Right lung (tissue), 10 donors: ENCODE data around the gene XCL1. TPM values are rescaled to one million over a fixed set of nuclear protein-coding genes. Genes with fewer than 3 reads are reported as not detected.
"Not testable (repeated sequence)": the region's sequence is repeated elsewhere in the genome, so short reads cannot be mapped to it uniquely, and the experiment has no call there.

Experiments
- DNase-seq, 2 donors: peaks; one replicate each; pipeline ENCODE4 v3.0.0-alpha.2; 2013
- long read RNA-seq, 8 donors: transcript quantifications; one replicate each; lab custom pipeline, GENCODE V29; 2026
- polyA plus RNA-seq, 5 donors: library from polyadenylated mRNA; unstranded; fragments of 120-200 nt; gene quantifications; one replicate each; pipeline versions ENCODE4 v1.2.1 to v1.2.3, GENCODE V29; 2013; ENCODE audit warnings: inconsistent platforms in 1 of 5, low replicate concordance in 1 of 5; ENCODE audit not compliant: insufficient read length in 5 of 5, insufficient read depth in 1 of 5

The XCL1 gene, protein sequence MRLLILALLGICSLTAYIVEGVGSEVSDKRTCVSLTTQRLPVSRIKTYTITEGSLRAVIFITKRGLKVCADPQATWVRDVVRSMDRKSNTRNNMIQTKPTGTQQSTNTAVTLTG
- polyA plus RNA-seq = under 1 TPM in 4 of 5 donors, not detected in 1; 0.19 to 0.65 (median 0.38) TPM
- long read RNA-seq, donor 1, partial matches to known transcripts = 0 of 3 reads
- long read RNA-seq, donor 1, other reads (novel, unspliced or antisense) = 0 of 3 reads
- long read RNA-seq, donor 2 = 0 reads
- long read RNA-seq, donor 3, partial matches to known transcripts = 0 of 1 reads
- long read RNA-seq, donor 3, other reads (novel, unspliced or antisense) = 0 of 1 reads
- long read RNA-seq, donor 4 = 0 reads
- long read RNA-seq, donor 5, partial matches to known transcripts = 0 of 2 reads
- long read RNA-seq, donor 5, other reads (novel, unspliced or antisense) = 0 of 2 reads
- long read RNA-seq, donor 6 = 0 reads
- long read RNA-seq, donor 7 = 0 reads
- long read RNA-seq, donor 8 = 0 reads

DNA sequence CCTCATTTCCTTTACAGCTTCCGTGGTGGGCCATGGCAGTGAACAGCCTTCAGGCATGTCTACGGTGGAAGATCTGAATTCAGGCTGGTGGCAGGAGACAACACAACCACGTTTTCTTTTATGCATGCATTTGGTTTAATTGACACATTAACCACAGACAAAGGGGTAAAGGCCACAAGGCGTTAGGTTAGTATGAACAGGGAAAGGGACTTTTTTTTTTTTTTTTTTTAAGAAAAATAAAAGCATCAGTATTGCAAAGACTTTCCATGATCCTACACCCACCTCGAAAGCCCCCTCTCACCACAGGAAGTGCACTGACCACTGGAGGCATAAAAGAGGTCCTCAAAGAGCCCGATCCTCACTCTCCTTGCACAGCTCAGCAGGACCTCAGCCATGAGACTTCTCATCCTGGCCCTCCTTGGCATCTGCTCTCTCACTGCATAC lies at the start of gene XCL1:
XCL1 (plus strand) TSS at position 361 of the 444 bp plus-strand sequence; CDS start at position 394, 33 bp downstream.
- not testable (repeated sequence) for DNase-seq

DNA sequence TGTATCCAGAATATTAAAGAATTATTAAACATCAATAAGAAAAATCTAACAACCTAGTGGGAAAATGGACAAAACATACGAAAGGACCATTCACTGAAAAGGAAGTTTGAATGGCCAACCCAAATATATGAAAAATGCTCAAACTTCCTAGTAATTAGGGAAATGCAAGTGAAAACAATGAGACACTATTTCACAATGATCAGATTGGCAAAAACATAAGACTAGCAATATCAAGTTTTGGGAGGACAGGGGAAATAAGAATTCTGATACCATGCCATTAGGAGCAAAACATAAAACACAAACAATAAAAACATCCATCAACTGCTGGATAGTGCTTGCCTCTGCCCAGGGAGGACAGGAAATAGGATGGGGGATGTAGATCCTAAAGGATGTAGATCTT lies 46.9 kb upstream of the XCL1 start:
- no peak for DNase-seq

DNA sequence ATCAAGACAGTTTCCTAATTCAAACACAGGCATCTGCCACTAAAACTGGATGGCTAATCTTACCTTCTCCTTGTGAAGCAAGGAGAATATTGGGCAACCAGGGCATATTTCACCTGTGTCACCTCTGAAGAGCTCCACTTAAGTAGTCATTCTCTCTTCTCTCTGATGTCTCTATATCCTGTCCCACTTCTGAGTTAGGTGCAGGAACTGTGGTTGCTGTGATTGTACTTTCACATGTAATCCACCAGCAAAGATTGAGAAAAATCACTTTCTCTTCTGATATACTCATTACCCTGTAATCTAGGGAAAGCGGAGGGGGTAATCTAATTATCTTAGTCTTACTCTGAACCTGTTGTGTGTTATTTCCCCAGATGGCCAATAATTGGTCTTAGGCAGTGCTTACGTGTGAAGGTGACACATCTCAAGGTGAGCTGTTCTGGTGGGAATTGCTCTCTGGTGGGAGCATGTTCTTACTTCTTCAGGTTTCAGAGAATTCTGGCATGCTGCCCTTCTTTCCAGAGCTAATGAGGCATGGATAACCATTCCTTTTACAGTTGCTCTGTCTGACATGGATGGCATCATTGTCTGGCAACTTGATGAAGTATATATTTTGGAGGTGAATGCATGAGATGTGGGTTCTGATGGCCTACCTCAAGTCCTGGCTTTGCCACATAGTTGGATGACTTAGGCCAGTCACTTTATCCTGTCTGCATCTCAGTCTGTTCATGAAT lies 44.6 kb upstream of the XCL1 start:
- no peak for DNase-seq

DNA sequence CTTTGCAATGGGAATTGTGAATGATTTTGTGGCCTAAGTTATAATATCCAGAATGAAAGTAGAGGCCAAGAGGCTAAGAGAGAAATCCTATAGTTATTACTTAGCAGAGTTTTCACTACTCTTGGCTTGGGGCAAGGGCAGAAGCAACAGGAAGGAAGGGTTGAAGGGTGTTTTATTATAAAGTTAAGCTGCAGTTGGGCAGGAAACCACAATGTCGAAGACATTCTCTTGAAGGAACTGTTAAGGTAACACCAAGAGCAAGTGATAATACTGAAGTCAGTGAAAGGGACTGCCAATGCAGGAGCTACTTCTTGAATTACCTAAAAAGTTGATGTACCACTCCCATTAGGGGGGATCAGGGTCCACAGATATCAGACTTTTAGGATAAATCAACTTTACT lies 40.9 kb upstream of the XCL1 start:
- DNase-seq = no peak

DNA sequence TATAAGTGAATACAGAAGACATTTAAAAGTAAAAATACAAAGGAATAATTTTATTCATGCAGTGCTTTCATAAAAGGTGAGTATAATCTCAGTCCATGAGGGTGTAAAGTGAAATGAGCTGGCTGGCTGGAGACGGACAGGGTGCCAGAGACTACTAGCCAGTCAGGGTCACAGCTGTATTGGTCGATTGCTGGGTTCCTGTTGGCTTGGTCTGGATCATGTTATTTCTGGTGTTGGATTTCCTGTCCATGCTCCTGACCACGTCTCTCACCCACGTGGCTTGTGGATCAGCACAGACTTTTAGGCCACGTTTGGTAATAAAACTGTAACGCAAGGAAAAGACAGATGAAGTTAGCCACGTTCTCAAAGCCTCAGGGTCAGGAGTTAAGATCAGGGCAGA lies 35.6 kb upstream of the XCL1 start:
- not testable (repeated sequence) for DNase-seq

DNA sequence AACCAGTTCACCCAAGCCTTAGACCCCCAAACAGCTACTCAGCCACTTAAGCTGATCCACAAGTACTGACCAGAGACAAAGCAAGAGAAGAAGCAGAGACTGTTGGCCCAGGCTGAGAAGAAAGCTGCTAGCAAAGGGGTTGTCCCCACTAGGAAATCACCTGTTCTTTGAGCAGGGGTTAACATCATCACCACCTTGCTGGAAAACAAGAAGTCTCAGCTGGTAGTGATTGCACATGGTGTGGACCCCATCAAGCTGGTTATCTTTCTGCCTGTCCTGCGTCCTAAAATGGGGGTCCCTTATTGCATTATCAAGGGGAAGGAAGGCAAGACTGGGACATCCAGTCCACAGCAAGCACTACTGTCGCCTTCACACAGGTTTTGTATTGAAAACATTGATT lies 33.4 kb upstream of the XCL1 start:
- not testable (repeated sequence) for DNase-seq

DNA sequence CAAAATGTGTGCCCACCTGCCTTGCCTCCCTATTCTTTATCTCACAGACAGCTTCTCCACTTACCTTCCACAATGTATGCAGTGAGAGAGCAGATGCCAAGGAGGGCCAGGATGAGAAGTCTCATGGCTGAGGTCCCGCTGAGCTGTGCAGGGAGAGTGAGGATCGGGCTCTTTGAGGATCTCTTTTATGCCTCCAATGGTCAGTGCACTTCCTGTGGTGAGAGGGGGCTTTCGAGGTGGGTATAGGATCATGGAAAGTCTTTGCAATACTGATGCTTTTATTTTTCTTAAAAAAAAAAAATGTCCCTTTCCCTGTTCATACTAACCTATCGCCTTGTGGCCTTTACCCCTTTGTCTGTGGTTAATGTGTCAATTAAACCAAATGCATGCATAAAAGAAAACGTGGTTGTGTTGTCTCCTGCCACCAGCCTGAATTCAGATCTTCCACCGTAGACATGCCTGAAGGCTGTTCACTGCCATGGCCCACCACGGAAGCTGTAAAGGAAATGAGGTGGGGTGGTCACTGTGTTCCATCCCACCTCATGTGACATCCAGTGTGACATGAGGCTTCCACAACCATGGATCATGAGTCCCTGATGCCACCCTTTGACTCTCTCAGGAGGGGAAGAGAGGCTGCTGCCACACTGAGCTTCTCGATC lies 32.4 kb upstream of the XCL1 start, which contains the start of gene XCL2:
XCL2 (minus strand) TSS at position 158 of the 659 bp plus-strand sequence; CDS start at position 125, 33 bp downstream.
- not testable (repeated sequence) for DNase-seq

DNA sequence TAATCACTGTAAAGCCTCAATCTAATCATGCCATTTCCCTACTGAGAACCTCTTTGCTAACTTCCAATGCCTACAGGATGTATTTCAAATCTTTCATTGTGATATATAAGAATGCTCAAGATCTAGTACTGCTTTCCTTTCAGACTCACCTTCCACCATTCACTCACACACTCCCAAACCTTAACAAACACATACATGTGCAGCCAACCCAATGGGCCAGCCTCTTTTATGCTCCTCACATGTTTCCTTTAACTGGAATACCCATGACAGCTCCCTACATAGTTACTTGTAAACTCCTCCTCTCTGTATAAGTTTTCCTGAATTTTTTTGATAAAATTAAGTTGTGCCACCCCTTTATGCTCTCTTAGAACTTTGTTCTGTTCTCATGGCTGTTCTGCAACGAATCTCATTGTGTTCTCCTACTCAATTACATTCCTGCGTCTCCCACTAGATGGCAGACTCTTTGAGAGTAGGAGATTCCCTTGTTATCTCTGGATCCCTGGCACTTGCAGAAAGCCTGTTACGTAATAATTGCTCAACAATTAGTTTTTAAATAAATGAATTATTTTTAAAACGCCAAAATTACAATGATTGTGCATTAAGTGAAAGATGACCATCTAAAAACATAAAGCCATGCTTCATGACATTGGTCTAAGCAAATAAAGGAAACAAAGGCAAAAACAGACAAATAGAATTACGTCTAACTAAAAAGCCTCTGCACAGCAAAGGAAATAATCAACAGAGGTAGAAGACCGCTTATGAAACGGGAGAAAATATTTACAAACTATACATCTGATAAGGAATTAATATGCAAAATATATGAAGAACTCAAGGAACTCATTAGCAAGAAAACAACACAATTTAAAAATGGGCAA lies 30.5 kb upstream of the XCL1 start:
- DNase-seq = not testable (repeated sequence)

DNA sequence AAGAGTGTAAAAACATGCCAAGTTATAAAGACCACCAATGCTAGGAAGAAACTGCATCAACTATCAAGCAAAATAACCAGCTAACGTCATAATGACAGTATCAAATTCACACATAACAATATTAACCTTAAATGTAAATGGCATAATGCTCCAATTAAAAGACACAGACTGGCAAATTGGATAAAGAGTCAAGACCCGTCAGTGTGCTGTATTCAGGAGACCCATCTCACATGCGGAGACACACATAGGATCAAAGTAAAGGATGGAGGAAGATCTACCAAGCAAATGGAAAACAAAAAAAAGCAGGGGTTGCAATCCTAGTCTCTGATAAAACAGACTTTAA lies 29.9 kb upstream of the XCL1 start:
- not testable (repeated sequence) for DNase-seq

DNA sequence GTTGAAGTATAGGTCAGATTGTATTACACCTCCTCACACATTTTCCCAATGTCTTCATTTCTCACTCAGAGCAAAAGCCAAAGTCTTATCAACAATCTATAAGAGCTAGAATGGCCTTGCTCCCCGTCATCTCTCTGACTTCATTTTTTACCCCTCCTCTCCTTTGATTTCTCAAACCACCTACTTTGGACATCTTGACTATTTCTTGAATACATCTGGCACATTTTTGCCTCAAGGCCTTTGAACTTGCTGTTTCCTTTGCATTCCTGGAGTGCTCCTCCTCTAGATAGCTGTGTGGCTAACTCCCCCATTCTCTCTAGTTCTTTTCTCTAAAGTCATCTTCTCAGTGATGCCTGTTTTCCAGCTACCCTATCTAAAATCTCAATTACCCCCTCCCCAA lies 25.4 kb upstream of the XCL1 start:
- DNase-seq = no peak

DNA sequence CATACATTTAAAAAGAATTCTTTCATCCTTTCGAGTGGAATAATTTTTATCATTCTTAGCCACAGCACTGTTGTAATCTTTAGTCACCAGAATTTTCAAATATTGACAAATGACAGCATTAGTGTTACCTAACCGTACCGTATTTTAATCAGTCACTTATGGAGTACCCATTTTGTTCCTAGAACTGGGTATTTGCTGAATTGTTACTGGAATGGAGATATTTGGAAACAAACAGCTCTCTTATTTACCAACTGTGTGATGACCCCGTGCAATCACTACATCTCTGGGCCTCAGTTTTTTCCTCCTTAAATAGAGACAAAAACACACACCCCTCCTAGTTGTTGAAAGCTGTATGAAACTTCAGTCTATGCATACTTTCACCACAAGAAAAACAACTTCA lies 24.7 kb upstream of the XCL1 start:
- DNase-seq = no peak

DNA sequence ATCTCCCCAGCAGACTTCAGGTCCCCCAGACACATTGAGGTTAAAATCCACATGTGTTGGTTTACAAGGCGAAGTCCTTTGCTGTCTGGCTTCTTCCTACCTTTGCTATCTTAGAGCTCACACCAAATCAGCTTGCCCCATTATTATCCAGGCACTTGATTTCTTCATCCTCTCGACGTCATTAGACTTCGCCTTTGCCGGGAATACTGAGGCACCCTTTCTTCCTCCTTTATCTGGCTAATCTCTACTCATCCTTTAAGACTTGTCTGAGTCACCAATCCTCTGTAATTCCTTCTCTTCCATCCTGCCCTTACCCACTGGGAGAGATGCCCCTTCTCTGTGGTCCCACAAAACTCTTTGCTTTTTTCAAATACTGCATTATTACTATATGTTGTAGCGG lies 23.4 kb upstream of the XCL1 start:
- DNase-seq = no peak

DNA sequence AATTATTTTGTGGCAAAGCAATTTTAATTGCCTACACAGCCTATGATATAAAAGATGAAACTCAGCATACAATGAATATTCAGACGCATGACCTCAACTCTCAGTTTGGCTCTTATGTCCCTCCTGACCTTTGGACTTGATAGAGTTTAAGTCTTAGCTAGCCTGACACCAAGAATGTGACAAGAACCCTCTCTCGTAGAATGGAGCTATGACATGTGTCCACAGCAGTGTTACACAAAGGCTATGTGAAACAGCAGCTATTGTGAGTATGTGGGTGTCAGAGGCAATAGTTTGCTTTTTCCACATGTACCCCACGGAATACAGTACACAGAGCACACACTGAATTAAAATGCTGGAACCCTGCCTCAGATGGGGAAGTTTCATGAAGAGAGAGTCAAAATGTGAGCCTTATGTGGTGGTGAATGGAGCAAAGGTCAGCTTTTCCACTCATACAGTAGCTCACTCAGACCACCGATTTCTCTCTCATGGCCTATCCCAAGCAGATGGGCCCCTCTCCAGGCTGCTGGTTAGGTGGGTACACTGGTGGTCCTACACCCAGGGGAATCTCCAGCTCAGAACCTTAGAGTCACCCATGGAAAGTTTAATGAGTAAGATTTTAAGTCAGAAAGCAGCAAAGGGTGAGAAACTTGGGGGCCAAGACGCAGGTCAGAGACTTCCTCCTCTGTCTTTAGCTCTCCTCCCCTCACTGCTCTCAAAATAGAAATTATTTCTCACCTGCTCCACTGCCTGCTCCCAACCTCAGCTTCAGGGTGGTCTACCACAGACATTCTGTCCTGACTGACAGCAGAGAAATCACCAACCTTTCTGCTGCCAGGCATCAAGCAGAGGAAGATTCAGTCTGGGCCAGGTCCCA lies 22.5 kb upstream of the XCL1 start:
- DNase-seq = no peak

DNA sequence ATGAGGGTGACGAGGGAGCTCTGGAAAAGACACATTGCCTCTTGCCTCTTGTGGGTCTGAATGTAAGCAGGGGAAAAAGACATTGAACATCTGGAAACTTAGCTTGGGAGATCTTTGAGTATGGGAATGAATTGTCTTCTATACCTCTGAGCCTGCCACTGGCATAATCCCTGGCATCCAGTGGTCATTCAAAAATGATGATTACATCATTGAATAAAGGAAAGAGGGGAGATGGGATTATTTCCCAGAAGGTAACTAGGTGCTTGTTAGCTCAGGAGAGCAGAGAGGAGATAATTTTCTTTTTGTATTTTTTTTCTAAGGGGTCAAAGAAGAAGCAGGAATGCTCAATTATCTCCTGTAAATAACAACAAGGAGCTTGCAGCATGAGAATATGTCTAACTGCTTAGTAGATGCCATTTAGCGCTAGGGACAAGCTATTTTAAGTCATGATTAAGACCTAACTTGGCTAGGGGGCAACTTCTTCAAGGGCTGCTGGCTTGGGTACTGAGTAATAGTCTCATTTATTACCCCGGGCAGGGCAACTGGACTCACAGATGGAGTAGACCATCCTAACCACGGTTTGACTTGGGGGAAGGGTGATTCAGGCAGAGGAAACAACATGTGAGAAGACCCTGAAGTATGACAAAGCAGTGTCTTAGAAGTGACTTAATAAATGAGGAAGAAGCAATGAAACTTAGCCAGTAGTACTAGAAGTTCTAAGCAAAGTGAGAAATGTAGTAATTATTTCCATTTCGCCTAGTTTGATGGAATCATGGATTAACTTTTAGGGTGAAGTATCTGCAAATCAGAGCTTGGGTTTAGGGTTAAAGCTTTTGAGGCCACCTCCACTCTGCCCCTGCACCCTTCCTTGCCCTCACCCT lies 21.6 kb upstream of the XCL1 start:
- no peak for DNase-seq

DNA sequence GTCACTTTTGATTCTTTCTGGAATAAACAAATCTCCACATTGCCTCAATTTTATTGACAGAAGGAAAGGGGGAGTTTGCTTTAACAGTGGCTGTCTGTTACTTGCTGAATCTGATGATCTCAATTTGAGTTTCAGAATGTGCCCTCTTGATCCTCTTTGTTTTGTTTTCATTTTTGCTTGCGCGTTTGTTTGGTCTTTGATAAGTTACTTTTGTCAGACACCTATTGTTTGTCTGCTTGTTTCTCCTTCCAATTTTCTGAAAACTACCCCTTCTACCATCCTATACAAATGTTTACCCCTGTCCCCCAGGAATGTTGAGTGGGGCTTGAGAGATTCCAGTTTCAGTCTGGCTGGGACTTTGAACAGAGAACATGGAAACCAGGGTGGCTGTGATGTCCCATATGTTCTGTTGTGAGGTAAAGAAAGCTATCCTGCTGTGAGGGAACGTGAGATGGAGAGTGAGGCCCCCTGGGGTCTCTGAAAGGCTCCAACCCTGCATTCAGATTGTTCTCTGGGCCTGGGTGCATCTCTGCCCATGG lies 20.8 kb upstream of the XCL1 start:
- DNase-seq = no peak

DNA sequence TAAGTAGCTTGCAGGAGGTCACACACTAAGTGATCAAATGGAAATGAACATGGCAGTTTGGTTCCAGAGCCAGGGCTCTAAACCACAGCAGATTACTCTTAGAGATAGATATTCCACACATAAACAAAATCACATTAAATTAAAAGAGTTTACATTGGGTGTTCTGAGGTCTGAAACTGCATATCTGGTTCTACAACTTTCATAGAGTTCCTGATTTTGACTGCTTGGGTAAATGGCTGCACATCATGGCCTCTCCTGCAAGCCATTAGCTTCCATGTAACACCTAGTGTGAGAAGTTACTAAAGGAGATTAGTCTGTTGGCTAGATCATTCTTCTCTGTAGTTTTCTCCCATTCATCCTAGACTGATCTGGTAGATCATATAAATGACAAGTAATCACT lies 19.8 kb upstream of the XCL1 start:
- DNase-seq = no peak

DNA sequence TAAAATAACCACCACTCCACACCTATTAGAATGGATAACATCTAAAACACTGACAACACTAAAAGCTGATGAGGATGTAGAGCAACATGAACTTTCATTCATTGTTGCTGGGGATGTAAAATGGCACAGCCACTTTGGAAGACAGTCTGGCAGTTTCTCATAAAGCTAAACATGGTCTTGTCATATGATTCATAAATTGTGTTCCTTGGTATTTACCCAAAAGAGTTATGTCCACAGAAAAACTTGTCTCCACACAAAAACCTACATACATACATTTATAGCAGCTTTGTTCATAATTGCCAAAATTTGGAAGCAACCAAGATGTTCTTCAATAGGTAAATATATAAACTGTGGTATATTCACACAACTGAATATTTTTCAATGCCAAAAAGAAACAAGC lies 16.0 kb upstream of the XCL1 start:
- DNase-seq = no peak

DNA sequence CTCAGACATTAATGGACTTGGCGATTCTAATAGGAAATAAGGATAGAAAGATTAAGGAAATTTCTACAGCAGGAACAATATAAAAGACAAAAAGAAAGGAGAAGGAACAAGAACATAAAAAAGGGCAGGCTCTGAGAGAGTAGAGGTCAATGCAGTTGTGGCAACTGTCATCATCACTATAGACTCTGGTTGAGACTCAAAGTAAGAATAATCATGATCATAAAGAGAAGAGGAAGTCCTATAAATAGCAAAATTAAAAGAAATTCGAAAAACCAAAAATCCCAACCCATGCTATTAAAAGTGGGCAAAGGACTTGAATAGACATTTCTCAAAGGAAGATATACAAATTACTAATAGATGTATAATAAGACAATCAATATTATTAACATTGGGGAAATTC lies 14.4 kb upstream of the XCL1 start:
- no peak for DNase-seq

DNA sequence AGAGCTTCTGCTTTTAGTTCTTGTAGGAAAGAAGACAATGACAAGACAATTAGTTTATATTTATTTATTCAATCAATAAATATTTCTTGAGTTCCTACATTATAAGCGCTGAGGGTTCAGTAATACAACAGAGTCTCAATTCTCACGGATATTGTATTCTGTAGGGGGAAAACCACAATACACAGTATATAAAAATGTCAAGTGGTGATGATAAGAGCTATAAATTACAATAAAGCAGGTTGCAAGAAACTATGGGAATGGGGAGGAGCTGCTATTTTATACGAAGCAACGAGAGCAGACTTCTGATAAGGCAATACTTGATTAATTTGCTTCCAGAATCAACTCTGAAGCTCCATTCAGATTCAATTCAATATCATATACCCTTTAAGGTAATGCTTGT lies 10.6 kb upstream of the XCL1 start:
- DNase-seq = no peak
